HUES64 (cell line): ENCODE results near the gene NEK4.
"Not testable (repeated sequence)": the region's sequence is repeated elsewhere in the genome, so short reads cannot be mapped to it uniquely, and the experiment has no call there.

Experiments
- H3K27ac ChIP-seq: 2 replicates; pipeline ENCODE4 v1.7.0; 2013; ENCODE audit warnings: low read depth, low read length, inconsistent platforms
- H3K27me3 ChIP-seq: 2 replicates; pipeline ENCODE4 v1.6.1; 2013; ENCODE audit warnings: mild to moderate bottlenecking, low read length; ENCODE audit not compliant: insufficient read depth
- H3K36me3 ChIP-seq: 2 replicates; pipeline ENCODE4 v1.6.1; 2013; ENCODE audit warnings: mild to moderate bottlenecking, low read length; ENCODE audit not compliant: insufficient read depth
- H3K4me1 ChIP-seq: 2 replicates; pipeline ENCODE4 v1.6.1; 2013; ENCODE audit warnings: mild to moderate bottlenecking, low read length, moderate library complexity; ENCODE audit not compliant: insufficient read depth
- H3K4me3 ChIP-seq: 2 replicates; pipeline ENCODE4 v1.5.1; 2013; ENCODE audit warnings: mild to moderate bottlenecking, low read length, moderate library complexity
- H3K9ac ChIP-seq: 2 replicates; pipeline ENCODE4 v1.6.1; 2013; ENCODE audit warnings: mild to moderate bottlenecking, low read depth, low read length
- H3K9me3 ChIP-seq: 2 replicates; pipeline ENCODE4 v1.6.1; 2013; ENCODE audit warnings: low read depth, low read length; ENCODE audit not compliant: insufficient read depth
- WGBS: fragments of 150-250, 120-280 bp; methylation state at CpG from one replicate; pipeline ENCODE4 v1.1.7; 2013; ENCODE audit warnings: missing lambda C conversion rate; 5-methylcytosine and 5-hydroxymethylcytosine counted together

NEK4 gene

DNA sequence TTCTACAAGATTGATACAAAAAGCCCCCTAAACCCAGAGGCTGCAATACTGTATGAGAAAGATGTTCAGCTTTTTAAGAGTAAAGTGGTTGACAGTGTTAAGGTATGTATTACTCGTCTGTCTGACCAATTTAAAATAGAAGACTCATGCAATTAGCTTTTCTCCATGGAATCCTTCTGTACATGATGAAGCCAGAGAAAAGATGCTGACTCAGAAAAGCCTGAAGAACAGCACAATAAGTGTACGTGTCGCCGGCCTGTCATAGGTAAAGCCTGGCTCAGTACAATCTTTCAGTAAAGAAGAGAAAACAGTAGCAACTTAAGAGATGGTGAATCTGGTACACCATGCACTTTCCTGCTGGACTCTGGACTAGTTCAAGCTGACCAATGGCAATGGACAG is 16.4 kb downstream of the NEK4 start:
- no peak overlapping the region for H3K4me3 ChIP-seq
- H3K9me3 ChIP-seq, result no peaks in the 10 kb centered on the region
- no peak overlapping the region for H3K9ac ChIP-seq
- no peaks in the 10 kb centered on the region for H3K27me3 ChIP-seq
- H3K4me1 ChIP-seq, result no peaks in the 10 kb centered on the region
- H3K27ac ChIP-seq, result no peak overlapping the region
- H3K36me3 ChIP-seq, result peaks cover 89% of the 10 kb centered on the region
- 99% methylated on average over 4 of the region's 4 CpGs for WGBS

DNA sequence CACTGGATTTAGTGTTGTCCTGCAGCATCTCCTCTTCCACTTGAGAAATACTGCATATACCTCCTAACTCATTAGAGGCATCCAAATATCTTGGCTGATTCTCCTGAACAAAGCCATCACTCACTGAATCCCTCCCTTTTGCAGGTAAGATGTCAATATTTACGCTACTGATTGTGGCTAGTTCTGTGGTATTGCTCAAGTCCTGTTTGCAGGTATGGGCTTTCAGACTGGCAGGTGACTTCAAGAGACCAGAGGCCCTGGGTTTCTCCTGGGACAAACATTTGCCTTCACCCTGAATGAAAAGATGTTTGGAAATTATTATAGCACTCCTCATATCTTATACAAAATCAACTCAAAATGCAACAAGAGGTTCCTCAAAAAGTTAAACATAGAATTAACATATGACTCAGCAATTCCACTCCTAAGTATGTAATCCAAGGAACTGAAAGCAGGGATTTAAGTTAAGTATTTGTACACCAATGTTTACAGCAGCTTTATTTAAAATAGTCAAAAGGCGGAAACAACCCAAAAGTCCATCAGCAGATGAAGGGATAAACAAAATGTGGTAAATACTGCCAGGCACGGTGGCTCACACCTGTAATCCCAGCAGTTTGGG is 18.6 kb downstream of the NEK4 start:
- H3K36me3 ChIP-seq, result peaks cover 86% of the 10 kb centered on the region
- H3K4me1 ChIP-seq, result no peaks in the 10 kb centered on the region
- no peaks in the 10 kb centered on the region for H3K27me3 ChIP-seq
- H3K27ac ChIP-seq, result no peak overlapping the region
- H3K4me3 ChIP-seq, result no peak overlapping the region
- no peaks in the 10 kb centered on the region for H3K9me3 ChIP-seq
- H3K9ac ChIP-seq, result no peak overlapping the region
- WGBS, result 93% methylated on average over 3 of the region's 3 CpGs

DNA sequence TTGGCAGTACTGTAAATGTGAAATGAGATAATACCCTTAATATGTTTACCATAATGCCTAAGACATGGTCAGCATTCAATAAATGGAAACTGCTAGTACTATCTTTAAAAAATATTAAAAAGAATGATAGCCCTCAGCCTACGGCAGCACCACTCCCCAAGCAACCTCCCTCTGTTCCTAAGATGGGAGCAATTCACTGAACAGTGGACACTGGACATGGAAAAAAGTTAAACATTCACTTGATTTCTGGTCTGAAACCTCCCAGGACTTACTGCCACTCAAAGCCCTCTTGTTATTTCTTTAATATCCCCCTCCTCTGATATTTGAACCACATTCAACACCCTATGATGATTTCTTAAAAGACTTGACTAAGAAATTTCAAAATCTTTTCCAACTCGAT is 27.0 kb downstream of the NEK4 start:
- Histone ChIP-seq H3K9me3 (no peaks in the 10 kb centered on the region), H3K4me3 (no peak overlapping the region), H3K27ac (no peak overlapping the region), H3K4me1 (no peaks in the 10 kb centered on the region), H3K27me3 (no peaks in the 10 kb centered on the region), H3K9ac (no peak overlapping the region), H3K36me3 (peaks cover 93% of the 10 kb centered on the region)
- 92% methylated on average over 2 of the region's 2 CpGs for WGBS

DNA sequence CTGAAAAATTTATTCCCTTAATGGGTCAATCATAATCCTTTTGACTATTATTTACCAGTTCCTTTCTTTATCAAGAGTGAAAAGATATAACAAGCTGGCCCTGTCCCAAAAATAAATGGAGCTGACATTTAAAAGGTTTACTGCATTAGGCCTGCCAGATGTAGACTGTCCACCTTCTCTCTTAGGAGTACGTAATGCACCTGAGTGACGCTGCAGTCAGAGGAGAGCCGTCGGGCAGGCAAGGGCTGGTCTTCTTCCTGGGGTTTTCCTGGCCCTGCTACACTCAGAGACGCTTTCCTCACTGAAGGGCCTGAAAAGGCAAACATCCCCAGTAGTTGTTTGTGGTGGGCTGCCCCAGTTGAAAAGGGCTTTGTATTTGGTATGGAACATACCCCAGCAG is 27.6 kb downstream of the NEK4 start:
- WGBS, result 96% methylated on average over 5 of the region's 5 CpGs
- Histone ChIP-seq H3K9ac (no peak overlapping the region), H3K36me3 (peaks cover 93% of the 10 kb centered on the region), H3K4me3 (no peak overlapping the region), H3K4me1 (no peaks in the 10 kb centered on the region), H3K27me3 (no peaks in the 10 kb centered on the region), H3K27ac (no peak overlapping the region), H3K9me3 (no peaks in the 10 kb centered on the region)

DNA sequence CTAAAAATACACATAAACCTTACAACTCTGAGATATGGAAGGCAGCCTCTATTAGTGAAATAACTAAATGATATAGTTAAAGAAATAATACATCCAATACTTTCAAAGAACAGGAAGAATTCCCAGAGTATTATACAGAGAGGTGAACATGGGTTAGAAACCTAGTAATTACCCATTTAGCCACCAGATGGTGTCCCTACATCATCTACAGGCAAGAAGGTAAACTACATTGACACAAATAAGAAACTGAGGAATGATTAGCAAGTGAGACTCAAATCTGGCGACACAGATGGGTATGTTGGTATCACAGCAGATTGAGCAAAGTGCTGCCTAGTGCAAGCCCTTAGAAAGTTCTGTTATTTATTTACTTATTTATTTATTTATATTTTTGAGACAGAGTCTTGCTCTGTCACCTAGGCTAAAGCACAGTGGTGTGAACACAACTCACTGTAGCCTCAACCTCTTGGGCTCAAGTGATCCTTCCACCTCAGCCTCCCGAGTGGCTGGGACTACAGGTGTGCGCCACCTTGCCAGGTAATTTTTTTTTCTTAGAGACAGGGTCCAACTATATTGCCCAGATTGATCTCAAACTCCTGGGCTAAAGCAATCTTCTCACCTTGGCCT is 28.2 kb downstream of the NEK4 start:
- no peak overlapping the region for H3K27ac ChIP-seq
- no peak overlapping the region for H3K4me3 ChIP-seq
- no peaks in the 10 kb centered on the region for H3K9me3 ChIP-seq
- 93% methylated on average over 3 of the region's 3 CpGs for WGBS
- no peak overlapping the region for H3K9ac ChIP-seq
- peaks cover 93% of the 10 kb centered on the region for H3K36me3 ChIP-seq
- H3K4me1 ChIP-seq, result no peaks in the 10 kb centered on the region
- H3K27me3 ChIP-seq, result no peaks in the 10 kb centered on the region

DNA sequence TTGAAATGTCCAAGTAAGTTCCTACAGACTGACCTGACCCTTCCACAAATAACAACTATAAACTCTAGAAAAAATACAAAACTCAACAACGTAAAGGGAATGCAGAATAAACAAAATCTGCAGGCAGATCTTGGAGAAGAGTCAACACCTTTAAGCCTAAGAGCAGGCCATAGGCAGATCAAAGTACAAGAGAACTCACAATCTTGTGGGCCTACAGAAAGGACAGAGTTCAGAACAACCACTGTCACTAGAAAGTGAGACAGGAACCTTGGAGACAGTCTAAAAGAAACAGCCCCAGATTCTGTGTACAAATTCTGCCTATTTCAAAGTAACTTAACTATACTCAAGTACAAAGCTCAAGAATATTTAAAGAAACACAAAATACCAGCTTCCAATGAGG is 31.0 kb downstream of the NEK4 start:
- Histone ChIP-seq H3K27me3 (no peaks in the 10 kb centered on the region), H3K4me3 (no peak overlapping the region), H3K9me3 (no peaks in the 10 kb centered on the region), H3K27ac (no peak overlapping the region), H3K4me1 (no peaks in the 10 kb centered on the region), H3K9ac (no peak overlapping the region), H3K36me3 (peaks cover 92% of the 10 kb centered on the region)
- WGBS, result 97% methylated on average over 1 of the region's 1 CpG

DNA sequence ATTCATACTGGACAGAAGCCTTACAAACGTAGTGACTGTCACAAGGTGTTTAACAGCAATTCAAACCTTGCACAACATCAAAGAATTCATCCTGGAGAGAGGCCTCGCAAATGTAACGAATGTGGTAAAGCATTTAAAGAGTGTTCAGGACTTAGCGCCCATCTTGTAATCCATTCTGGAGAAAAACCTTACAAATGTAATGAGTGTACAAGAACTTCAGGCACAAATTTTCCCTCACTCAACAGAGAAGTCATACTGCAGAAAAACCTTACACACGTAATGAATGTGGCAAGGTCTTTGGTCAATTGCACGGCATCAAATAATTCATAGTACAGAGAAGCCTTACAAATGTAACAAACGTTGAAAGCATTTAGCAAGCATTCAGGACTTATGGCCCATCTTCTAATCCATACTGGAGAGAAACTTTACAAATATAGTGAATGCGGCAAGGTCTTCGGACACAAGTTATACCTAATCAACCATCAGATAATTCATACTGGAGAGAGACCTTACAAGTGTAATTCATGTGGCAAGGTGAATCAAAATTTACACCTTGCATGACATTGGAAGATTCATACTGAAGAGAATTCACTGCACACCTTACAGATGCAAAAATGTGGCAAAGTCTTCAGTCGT is 37.4 kb downstream of the NEK4 start:
- H3K36me3 ChIP-seq, result peaks cover 78% of the 10 kb centered on the region
- 90% methylated on average over 10 of the region's 10 CpGs for WGBS
- H3K27ac ChIP-seq, result no peak overlapping the region
- H3K4me3 ChIP-seq, result no peak overlapping the region
- H3K27me3 ChIP-seq, result no peaks in the 10 kb centered on the region
- no peaks in the 10 kb centered on the region for H3K4me1 ChIP-seq
- H3K9me3 ChIP-seq, result no peaks in the 10 kb centered on the region
- H3K9ac ChIP-seq, result no peak overlapping the region

DNA sequence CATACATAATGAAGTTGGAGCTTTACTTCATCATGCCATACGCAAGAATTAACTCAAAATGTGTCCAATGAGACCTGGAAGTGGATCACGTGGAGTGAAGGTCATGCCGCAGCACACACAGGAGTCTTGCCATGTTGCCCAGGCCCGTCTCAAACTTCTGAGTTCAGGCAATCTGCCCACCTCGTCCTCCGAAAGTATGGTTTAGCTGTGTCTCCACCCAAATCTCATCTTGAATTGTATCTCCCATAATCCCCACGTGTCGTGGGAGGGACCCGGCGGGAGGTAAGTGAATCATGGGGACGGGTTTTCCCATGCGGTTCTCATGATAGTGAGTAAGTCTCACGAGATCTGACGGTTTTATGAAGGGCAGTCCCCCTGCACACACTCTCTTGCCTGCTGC is 39.1 kb downstream of the NEK4 start:
- Histone ChIP-seq H3K27me3 (no peaks in the 10 kb centered on the region), H3K36me3 (peaks cover 63% of the 10 kb centered on the region), H3K4me1 (no peaks in the 10 kb centered on the region), H3K9ac (no peak overlapping the region), H3K4me3 (no peak overlapping the region), H3K9me3 (no peaks in the 10 kb centered on the region), H3K27ac (no peak overlapping the region)
- 91% methylated on average over 14 of the region's 14 CpGs for WGBS

DNA sequence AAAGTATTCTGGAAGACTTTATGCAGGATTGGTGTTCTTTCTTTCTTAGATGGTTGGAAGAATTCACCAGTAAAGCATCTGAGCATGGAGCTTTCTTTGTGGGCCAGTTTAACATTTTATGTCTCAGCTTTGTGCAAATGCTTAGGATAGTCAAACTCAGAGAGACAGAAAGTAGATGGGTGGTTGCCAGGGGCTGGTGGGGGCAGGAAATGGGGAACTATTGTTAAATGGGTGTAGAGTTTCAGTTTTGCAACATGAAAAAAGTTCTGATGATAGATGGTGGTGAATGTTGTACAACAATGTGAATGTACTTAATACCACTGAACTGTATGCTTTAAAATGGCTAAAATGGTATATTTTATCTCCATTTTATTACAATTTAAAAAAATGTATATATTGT is 40.1 kb downstream of the NEK4 start:
- Histone ChIP-seq H3K9ac (no peak overlapping the region), H3K9me3 (no peaks in the 10 kb centered on the region), H3K36me3 (peaks cover 55% of the 10 kb centered on the region), H3K27ac (no peak overlapping the region), H3K4me3 (no peak overlapping the region), H3K4me1 (no peaks in the 10 kb centered on the region), H3K27me3 (no peaks in the 10 kb centered on the region)

DNA sequence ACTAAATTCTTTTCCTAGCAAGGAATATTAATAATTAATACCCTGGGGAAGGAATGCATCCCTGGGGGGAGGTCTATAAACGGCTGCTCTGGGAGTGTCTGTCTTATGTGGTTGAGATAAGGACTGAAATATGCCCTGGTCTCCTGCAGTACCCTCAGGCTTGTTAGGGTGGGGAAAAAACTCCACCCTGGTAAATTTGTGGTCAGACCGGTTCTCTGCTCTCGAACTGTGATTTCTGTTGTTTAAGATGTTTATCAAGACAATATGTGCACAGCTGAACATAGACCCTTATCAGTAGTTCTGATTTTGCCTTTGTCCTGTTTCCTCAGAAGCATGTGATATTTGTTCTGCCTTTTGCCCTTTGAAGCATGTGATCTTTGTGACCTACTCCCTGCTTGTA is 42.0 kb downstream of the NEK4 start:
- H3K9ac ChIP-seq, H3K4me3 ChIP-seq, H3K4me1 ChIP-seq, H3K9me3 ChIP-seq, H3K27me3 ChIP-seq, H3K27ac ChIP-seq: not testable (repeated sequence)
- H3K36me3 ChIP-seq, result peaks cover 40% of the 10 kb centered on the region
- 94% methylated on average over 3 of the region's 3 CpGs for WGBS

DNA sequence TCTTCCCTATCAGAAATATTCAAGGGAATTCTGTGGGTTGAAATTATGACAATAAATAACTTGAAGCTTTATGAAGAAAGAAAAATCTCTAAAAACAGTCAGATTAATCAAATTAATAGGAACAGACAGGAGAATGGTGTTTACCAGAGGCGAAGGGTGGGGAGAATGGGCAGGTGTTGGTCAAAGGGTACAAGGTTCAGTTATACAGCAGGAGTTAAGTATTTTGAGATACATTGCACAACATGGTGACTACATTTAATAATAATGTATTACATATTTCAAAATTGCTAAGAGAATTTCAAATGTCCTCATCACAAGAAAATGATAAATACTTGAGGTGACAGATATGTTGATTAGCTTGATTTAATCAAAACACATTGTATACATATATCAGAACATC is 46.2 kb downstream of the NEK4 start:
- Histone ChIP-seq H3K9me3 (no peaks in the 10 kb centered on the region), H3K4me3 (no peak overlapping the region), H3K36me3 (peaks cover 4% of the 10 kb centered on the region; the same call in 1 of the 2 replicates), H3K9ac (no peak overlapping the region), H3K27me3 (no peaks in the 10 kb centered on the region), H3K4me1 (no peaks in the 10 kb centered on the region), H3K27ac (no peak overlapping the region)
- WGBS, result 100% methylated on average over 1 of the region's 1 CpG
